ENCODE results near the gene UBA6. TPM values are rescaled to one million over a fixed set of nuclear protein-coding genes. Genes with fewer than 3 reads are reported as not detected.

UBA6 gene
- polyA plus RNA-seq, 1 of the 3 experiments (the other 2 are of a cell fraction) = 51.0 TPM

GRCh38 chr4:67749286-67749685 lies 48.3 kb upstream of the UBA6 start (continued):
- TF ChIP-seq, protein P1, sequence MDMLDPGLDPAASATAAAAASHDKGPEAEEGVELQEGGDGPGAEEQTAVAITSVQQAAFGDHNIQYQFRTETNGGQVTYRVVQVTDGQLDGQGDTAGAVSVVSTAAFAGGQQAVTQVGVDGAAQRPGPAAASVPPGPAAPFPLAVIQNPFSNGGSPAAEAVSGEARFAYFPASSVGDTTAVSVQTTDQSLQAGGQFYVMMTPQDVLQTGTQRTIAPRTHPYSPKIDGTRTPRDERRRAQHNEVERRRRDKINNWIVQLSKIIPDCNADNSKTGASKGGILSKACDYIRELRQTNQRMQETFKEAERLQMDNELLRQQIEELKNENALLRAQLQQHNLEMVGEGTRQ (IDR thresholded peaks at IDR 0.05; ENCODE audit: borderline replicate concordance, low read depth, low read length) = no peak
- no peak for TF ChIP-seq SMC3 (IDR thresholded peaks at IDR 0.05; ENCODE audit: low read depth, low read length)
- TF ChIP-seq FOSL2 (IDR thresholded peaks at IDR 0.05; ENCODE audit: borderline replicate concordance, low read depth) = no peak
- TF ChIP-seq, protein P2, sequence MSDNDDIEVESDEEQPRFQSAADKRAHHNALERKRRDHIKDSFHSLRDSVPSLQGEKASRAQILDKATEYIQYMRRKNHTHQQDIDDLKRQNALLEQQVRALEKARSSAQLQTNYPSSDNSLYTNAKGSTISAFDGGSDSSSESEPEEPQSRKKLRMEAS (IDR thresholded peaks at IDR 0.05; ENCODE audit: low read depth) = no peak
- TF ChIP-seq FOXJ3 (CRISPR knock-in tag; IDR thresholded peaks at IDR 0.05) = no peak

GRCh38 chr4:67746797-67747495 lies 46.0 kb upstream of the UBA6 start:
- ChIA-PET CTCF (interaction anchor here (0.7 to 3.4 kb wide), 25 partner anchors 9 to 429 kb away, joined by 3 to 41 read pairs (median 4); partner anchors contain the start of genes GNRHR and UBA6), POLR2A (no interaction called here)
- Histone ChIP-seq H3K79me2 (ENCODE audit: insufficient read depth) (no peaks in the 10 kb centered on the region), H3K9me2 (no peaks in the 10 kb centered on the region), H4K20me1 (ENCODE audit: insufficient read depth) (no peaks in the 10 kb centered on the region), H3K4me3 (ENCODE audit: low read depth in 2 of 2, low read length in 1 of 2) (peak overlapping the region in 1 of 2 experiments; percentile 8; a peak in 1 of 4 replicates), H3K27me3 (ENCODE audit: insufficient read depth) (no peaks in the 10 kb centered on the region), H3K36me3 (replicated peaks in 1 of 2; ENCODE audit: control insufficient read depth in 1 of 2, insufficient read depth in 2 of 2, low read length in 1 of 2) (no peaks in the 10 kb centered on the region), H2AFZ (ENCODE audit: low read depth) (peak overlapping the region; percentile 39; the same call in 1 of the 2 replicates), H3K4me1 (ENCODE audit: control insufficient read depth in 1 of 2, insufficient read depth in 2 of 2, low read depth in 1 of 2, low read length in 1 of 2) (no peaks in the 10 kb centered on the region; a peak in 2 of 4 replicates), H3K9me3 (no peaks in the 10 kb centered on the region), H3K4me2 (no peak overlapping the region), H3K27ac (ENCODE audit: low read depth in 2 of 2, low read length in 1 of 2) (peak overlapping the region in 1 of 2 experiments; percentile 40; a peak in 2 of 4 replicates), H3K9ac (no peak overlapping the region), H3F3A (replicated peaks; ENCODE audit: insufficient read depth) (peaks cover 21% of the 10 kb centered on the region)
- WGBS (ENCODE audit: low lambda C conversion rate) = 59% methylated on average over 5 of the region's 5 CpGs
- DNase-seq = peak; percentile 17
- TF ChIP-seq IRF3 (IDR thresholded peaks at IDR 0.05; ENCODE audit: low read depth, low read length) (no peak), SMC3 (IDR thresholded peaks at IDR 0.05; ENCODE audit: low read depth, low read length) (0 out of 2 replicates have a peak, but pooled peaks have one; percentile 17), RAD21 (IDR thresholded peaks at IDR 0.05; ENCODE audit: low read length) (peak; percentile 48)
- TF ChIP-seq, protein P3, sequence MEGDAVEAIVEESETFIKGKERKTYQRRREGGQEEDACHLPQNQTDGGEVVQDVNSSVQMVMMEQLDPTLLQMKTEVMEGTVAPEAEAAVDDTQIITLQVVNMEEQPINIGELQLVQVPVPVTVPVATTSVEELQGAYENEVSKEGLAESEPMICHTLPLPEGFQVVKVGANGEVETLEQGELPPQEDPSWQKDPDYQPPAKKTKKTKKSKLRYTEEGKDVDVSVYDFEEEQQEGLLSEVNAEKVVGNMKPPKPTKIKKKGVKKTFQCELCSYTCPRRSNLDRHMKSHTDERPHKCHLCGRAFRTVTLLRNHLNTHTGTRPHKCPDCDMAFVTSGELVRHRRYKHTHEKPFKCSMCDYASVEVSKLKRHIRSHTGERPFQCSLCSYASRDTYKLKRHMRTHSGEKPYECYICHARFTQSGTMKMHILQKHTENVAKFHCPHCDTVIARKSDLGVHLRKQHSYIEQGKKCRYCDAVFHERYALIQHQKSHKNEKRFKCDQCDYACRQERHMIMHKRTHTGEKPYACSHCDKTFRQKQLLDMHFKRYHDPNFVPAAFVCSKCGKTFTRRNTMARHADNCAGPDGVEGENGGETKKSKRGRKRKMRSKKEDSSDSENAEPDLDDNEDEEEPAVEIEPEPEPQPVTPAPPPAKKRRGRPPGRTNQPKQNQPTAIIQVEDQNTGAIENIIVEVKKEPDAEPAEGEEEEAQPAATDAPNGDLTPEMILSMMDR (IDR thresholded peaks at IDR 0.05) = peak; percentile 75
